Liver (tissue), 9 donors: ENCODE data around the gene BRAT1. TPM values are rescaled to one million over a fixed set of nuclear protein-coding genes. Genes with fewer than 3 reads are reported as not detected.

ENCODE experiments used
- DNase-seq: peaks from one replicate; pipeline ENCODE4 v3.0.0-alpha.2; 2017; ENCODE audit warnings: low spot score
- H3K27ac ChIP-seq, 2 donors: one replicate each; pipeline ENCODE4 v1.7.0; 2013; ENCODE audit warnings: inconsistent platforms in 2 of 2, low read length in 2 of 2, control low read depth in 1 of 2, low read depth in 1 of 2, mild to moderate bottlenecking in 1 of 2
- H3K27me3 ChIP-seq, 4 donors: one replicate each; pipeline versions ENCODE4 v1.6.1 to v1.7.0; 2013; ENCODE audit warnings: low read length in 3 of 4, inconsistent platforms in 1 of 4, mild to moderate bottlenecking in 1 of 4, moderate library complexity in 1 of 4; ENCODE audit not compliant: control insufficient read depth in 4 of 4, insufficient read depth in 4 of 4
- H3K36me3 ChIP-seq, 4 donors: one replicate each; pipeline versions ENCODE4 v1.6.1 to v1.7.0; 2013; ENCODE audit warnings: low read length in 3 of 4, mild to moderate bottlenecking in 3 of 4, low read depth in 1 of 4, moderate library complexity in 1 of 4; ENCODE audit not compliant: control insufficient read depth in 4 of 4, insufficient read depth in 3 of 4
- H3K4me1 ChIP-seq, 4 donors: one replicate each; pipeline versions ENCODE4 v1.6.1 to v1.7.0; 2013; ENCODE audit warnings: low read length in 3 of 4, mild to moderate bottlenecking in 3 of 4, moderate library complexity in 1 of 4; ENCODE audit not compliant: control insufficient read depth in 4 of 4, insufficient read depth in 4 of 4
- H3K4me3 ChIP-seq, 3 donors: one replicate each; pipeline versions ENCODE4 v1.6.1 to v1.7.0; 2013; ENCODE audit warnings: low read length in 3 of 3, control low read depth in 1 of 3, low read depth in 1 of 3, mild to moderate bottlenecking in 1 of 3
- H3K9ac ChIP-seq, 2 donors: one replicate each; pipeline ENCODE4 v1.7.0; 2013; ENCODE audit warnings: low read length in 2 of 2, mild to moderate bottlenecking in 2 of 2, moderate library complexity in 2 of 2, control low read depth in 1 of 2, low read depth in 1 of 2
- H3K9me3 ChIP-seq, 4 donors: one replicate each; pipeline versions ENCODE4 v1.6.1 to v1.7.0; 2013; ENCODE audit warnings: low read length in 3 of 4; ENCODE audit not compliant: control insufficient read depth in 4 of 4
- ATF3 ChIP-seq: IDR thresholded peaks from 2 replicates; pipeline ENCODE4 v1.6.1; 2016; ENCODE audit warnings: antibody characterized with exemption
- FOXA1 ChIP-seq: IDR thresholded peaks from 2 replicates; pipeline ENCODE4 v1.6.1; 2016; ENCODE audit warnings: antibody characterized with exemption
- FOXA2 ChIP-seq: IDR thresholded peaks from 2 replicates; pipeline ENCODE4 v1.6.1; 2016; ENCODE audit warnings: antibody characterized with exemption
- GABPA ChIP-seq, 2 donors: IDR thresholded peaks in 1 of 2; conservative IDR thresholded peaks in 1 of 2; 2 replicates each; pipeline ENCODE4 v1.6.1; 2016; ENCODE audit warnings: antibody characterized with exemption in 2 of 2, mild to moderate bottlenecking in 1 of 2, moderate library complexity in 1 of 2
- HNF4A ChIP-seq, 2 donors: conservative IDR thresholded peaks; 2 replicates each; pipeline ENCODE4 v1.6.1; 2016; ENCODE audit warnings: antibody characterized with exemption in 2 of 2, mild to moderate bottlenecking in 2 of 2
- HNF4G ChIP-seq: IDR thresholded peaks from 2 replicates; pipeline ENCODE4 v1.6.1; 2016; ENCODE audit warnings: antibody characterized with exemption
- NR2F2 ChIP-seq: IDR thresholded peaks from 2 replicates; pipeline ENCODE4 v1.6.1; 2016; ENCODE audit warnings: antibody characterized with exemption
- RAD21 ChIP-seq, 2 donors: IDR thresholded peaks; 2 replicates each; pipeline ENCODE4 v1.6.1; 2016; ENCODE audit warnings: antibody characterized with exemption in 2 of 2, mild to moderate bottlenecking in 2 of 2
- SP1 ChIP-seq: IDR thresholded peaks from 2 replicates; pipeline ENCODE4 v1.6.1; 2018; ENCODE audit warnings: antibody characterized with exemption, mild to moderate bottlenecking
- YY1 ChIP-seq: IDR thresholded peaks from 2 replicates; pipeline ENCODE4 v1.6.1; 2016; ENCODE audit warnings: antibody characterized with exemption, mild to moderate bottlenecking
- WGBS: extraction: QIAGEN DNeasy Blood & Tissue Kit; methylation state at CpG from one replicate; pipeline ENCODE4 v1.1.7; 2013; 5-methylcytosine and 5-hydroxymethylcytosine counted together
- polyA plus RNA-seq, 2 donors: library from polyadenylated mRNA; stranded (reverse) in 1 of 2; unstranded in 1 of 2; fragments of 200-250 nt in 1 of 2; fragments of >200 nt in 1 of 2; fragmentation: Nextera tagmentation in 1 of 2; extraction: Ambion mirVana in 1 of 2; gene quantifications; one replicate each; pipeline versions ENCODE4 v1.2.1 to v1.2.3, GENCODE V29; 2013 to 2015
- total RNA-seq, 2 donors: library from RNA; depleted of rRNA; stranded (reverse); fragments of >200 nt; gene quantifications; one replicate each; pipeline ENCODE4 v1.2.3, GENCODE V29; 2014
- TF ChIP-seq, protein P1 (sequence below): IDR thresholded peaks from 2 replicates; pipeline ENCODE4 v1.6.1; 2016; ENCODE audit warnings: antibody characterized with exemption
- TF ChIP-seq, protein P2 (sequence below): IDR thresholded peaks from 2 replicates; pipeline ENCODE4 v1.6.1; 2016; ENCODE audit warnings: antibody characterized with exemption, mild to moderate bottlenecking
- TF ChIP-seq, protein P3 (sequence below): fragments of 150-350 bp; IDR thresholded peaks from 2 replicates; pipeline ENCODE4 v1.5.1; 2017; ENCODE audit warnings: improper control_type of control experiment, low read depth, low read length; ENCODE audit not compliant: missing input control
- donor health status: healthy.
- donor health status: healthy.
- donor health status: healthy.
- donor health status: healthy.
- donor health status: healthy.

Gene BRAT1
- total and polyA plus RNA-seq, 4 donors: 10.0 to 20.7 (median 16.7) TPM

GRCh38 chr7:2507208-2507916 lies 48.0 kb downstream of the BRAT1 start:
- DNase-seq: no peak
- no peak for TF ChIP-seq NR2F2
- TF ChIP-seq, protein P1, sequence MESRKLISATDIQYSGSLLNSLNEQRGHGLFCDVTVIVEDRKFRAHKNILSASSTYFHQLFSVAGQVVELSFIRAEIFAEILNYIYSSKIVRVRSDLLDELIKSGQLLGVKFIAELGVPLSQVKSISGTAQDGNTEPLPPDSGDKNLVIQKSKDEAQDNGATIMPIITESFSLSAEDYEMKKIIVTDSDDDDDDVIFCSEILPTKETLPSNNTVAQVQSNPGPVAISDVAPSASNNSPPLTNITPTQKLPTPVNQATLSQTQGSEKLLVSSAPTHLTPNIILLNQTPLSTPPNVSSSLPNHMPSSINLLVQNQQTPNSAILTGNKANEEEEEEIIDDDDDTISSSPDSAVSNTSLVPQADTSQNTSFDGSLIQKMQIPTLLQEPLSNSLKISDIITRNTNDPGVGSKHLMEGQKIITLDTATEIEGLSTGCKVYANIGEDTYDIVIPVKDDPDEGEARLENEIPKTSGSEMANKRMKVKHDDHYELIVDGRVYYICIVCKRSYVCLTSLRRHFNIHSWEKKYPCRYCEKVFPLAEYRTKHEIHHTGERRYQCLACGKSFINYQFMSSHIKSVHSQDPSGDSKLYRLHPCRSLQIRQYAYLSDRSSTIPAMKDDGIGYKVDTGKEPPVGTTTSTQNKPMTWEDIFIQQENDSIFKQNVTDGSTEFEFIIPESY: no peak
- no peak overlapping the region for H3K27ac ChIP-seq

GRCh38 chr7:2505401-2505800 lies 49.9 kb downstream of the BRAT1 start:
- no peak for DNase-seq
- WGBS: 90% methylated on average over 14 of the region's 14 CpGs

More at GRCh38 chr7:2507208-2507916, 48.0 kb downstream of the BRAT1 start:
- no peaks in the 10 kb centered on the region for H3K9me3 ChIP-seq
- H3K9ac ChIP-seq: no peak overlapping the region
- H3K4me3 ChIP-seq: no peak overlapping the region
- no peaks in the 10 kb centered on the region for H3K36me3 ChIP-seq
- peaks cover 0 to 11% (median 3%) of the 10 kb centered on the region in 4 donors for H3K4me1 ChIP-seq
- no peaks in the 10 kb centered on the region for H3K27me3 ChIP-seq
- WGBS: 84% methylated on average over 26 of the region's 26 CpGs

More at GRCh38 chr7:2505401-2505800, 49.9 kb downstream of the BRAT1 start:
- H3K4me1 ChIP-seq: peaks cover 0 to 11% (median 0%) of the 10 kb centered on the region in 4 donors
- H3K27me3 ChIP-seq: no peaks in the 10 kb centered on the region
- H3K4me3 ChIP-seq: no peak overlapping the region
- no peak for TF ChIP-seq RAD21 (IDR thresholded peaks at IDR 0.05)
- no peak for TF ChIP-seq HNF4A (conservative IDR thresholded peaks at IDR 0.05)
- TF ChIP-seq GABPA (IDR thresholded peaks at IDR 0.05 in 1 of 2, conservative IDR thresholded peaks at IDR 0.05 in 1 of 2): no peak
- TF ChIP-seq ATF3: no peak
- TF ChIP-seq FOXA2: no peak
- no peak for TF ChIP-seq NR2F2
- no peak for TF ChIP-seq YY1
- TF ChIP-seq FOXA1: no peak
- TF ChIP-seq, protein P2, sequence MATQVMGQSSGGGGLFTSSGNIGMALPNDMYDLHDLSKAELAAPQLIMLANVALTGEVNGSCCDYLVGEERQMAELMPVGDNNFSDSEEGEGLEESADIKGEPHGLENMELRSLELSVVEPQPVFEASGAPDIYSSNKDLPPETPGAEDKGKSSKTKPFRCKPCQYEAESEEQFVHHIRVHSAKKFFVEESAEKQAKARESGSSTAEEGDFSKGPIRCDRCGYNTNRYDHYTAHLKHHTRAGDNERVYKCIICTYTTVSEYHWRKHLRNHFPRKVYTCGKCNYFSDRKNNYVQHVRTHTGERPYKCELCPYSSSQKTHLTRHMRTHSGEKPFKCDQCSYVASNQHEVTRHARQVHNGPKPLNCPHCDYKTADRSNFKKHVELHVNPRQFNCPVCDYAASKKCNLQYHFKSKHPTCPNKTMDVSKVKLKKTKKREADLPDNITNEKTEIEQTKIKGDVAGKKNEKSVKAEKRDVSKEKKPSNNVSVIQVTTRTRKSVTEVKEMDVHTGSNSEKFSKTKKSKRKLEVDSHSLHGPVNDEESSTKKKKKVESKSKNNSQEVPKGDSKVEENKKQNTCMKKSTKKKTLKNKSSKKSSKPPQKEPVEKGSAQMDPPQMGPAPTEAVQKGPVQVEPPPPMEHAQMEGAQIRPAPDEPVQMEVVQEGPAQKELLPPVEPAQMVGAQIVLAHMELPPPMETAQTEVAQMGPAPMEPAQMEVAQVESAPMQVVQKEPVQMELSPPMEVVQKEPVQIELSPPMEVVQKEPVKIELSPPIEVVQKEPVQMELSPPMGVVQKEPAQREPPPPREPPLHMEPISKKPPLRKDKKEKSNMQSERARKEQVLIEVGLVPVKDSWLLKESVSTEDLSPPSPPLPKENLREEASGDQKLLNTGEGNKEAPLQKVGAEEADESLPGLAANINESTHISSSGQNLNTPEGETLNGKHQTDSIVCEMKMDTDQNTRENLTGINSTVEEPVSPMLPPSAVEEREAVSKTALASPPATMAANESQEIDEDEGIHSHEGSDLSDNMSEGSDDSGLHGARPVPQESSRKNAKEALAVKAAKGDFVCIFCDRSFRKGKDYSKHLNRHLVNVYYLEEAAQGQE: no peak
- TF ChIP-seq, protein P3, sequence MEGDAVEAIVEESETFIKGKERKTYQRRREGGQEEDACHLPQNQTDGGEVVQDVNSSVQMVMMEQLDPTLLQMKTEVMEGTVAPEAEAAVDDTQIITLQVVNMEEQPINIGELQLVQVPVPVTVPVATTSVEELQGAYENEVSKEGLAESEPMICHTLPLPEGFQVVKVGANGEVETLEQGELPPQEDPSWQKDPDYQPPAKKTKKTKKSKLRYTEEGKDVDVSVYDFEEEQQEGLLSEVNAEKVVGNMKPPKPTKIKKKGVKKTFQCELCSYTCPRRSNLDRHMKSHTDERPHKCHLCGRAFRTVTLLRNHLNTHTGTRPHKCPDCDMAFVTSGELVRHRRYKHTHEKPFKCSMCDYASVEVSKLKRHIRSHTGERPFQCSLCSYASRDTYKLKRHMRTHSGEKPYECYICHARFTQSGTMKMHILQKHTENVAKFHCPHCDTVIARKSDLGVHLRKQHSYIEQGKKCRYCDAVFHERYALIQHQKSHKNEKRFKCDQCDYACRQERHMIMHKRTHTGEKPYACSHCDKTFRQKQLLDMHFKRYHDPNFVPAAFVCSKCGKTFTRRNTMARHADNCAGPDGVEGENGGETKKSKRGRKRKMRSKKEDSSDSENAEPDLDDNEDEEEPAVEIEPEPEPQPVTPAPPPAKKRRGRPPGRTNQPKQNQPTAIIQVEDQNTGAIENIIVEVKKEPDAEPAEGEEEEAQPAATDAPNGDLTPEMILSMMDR: no peak
- no peak for TF ChIP-seq HNF4G
- TF ChIP-seq, protein P1: no peak
- no peak for TF ChIP-seq SP1
- no peaks in the 10 kb centered on the region for H3K9me3 ChIP-seq
- H3K27ac ChIP-seq: no peak overlapping the region
- H3K36me3 ChIP-seq: no peaks in the 10 kb centered on the region
- H3K9ac ChIP-seq: no peak overlapping the region
